HEK293 (cell line): ENCODE results near the gene POLD2.

ENCODE experiments used
- CTCF ChIA-PET: fragments of 350-600 bp; formaldehyde crosslinking; extraction: SDS; loops from one replicate; lab custom pipeline; 2021; ENCODE audit warnings: antibody characterized with exemption; lab: Yijun Ruan, JAX
- POLR2A ChIA-PET: fragments of 300-600 bp; formaldehyde crosslinking; extraction: SDS; loops from one replicate; lab custom pipeline; 2020; ENCODE audit warnings: antibody characterized with exemption, inconsistent platforms; lab: Yijun Ruan, JAX
- H3K27ac ChIP-seq: fragments of 200-500 bp; sonication (Bioruptor generic); 2 replicates; pipeline ENCODE4 v1.5.1; 2014; ENCODE audit warnings: low read depth, low read length, control low read depth, inconsistent platforms; ENCODE audit errors: extremely low read depth
- H3K36me3 ChIP-seq, 2 experiments: fragments of 200-500 bp in 1 of 2; sonication (Bioruptor generic) in 1 of 2; 1 replicate in 1 of 2; 2 replicates in 1 of 2; pipeline ENCODE4 v1.5.1; 2014 to 2017; ENCODE audit warnings: inconsistent platforms in 2 of 2, low read length in 2 of 2; ENCODE audit not compliant: control insufficient read depth in 2 of 2, insufficient read depth in 1 of 2
- H3K4me1 ChIP-seq: fragments of 200-500 bp; sonication (Bioruptor generic); 2 replicates; pipeline ENCODE4 v1.5.1; 2014; ENCODE audit warnings: mild to moderate bottlenecking, low read length, inconsistent platforms; ENCODE audit not compliant: control insufficient read depth, insufficient read depth
- H3K4me3 ChIP-seq: 2 replicates; pipeline ENCODE4 v1.5.1; 2011; ENCODE audit warnings: low read depth, mild to moderate bottlenecking, control low read depth, low read length, moderate library complexity
- H3K9me3 ChIP-seq: fragments of 200-500 bp; sonication (Bioruptor generic); 2 replicates; pipeline ENCODE4 v1.5.1; 2014; ENCODE audit warnings: low read depth, low read length, inconsistent platforms; ENCODE audit not compliant: control insufficient read depth, insufficient read depth
- ATF2 ChIP-seq: fragments of 450-650 bp; formaldehyde crosslinking; IDR thresholded peaks from 2 replicates; pipeline ENCODE4 v1.5.1; 2016; ENCODE audit warnings: missing biosample characterization, missing genetic modification characterization, low read depth
- GFI1B ChIP-seq: fragments of 450-650 bp; formaldehyde crosslinking; IDR thresholded peaks from 2 replicates; pipeline ENCODE4 v1.5.1; 2016; ENCODE audit warnings: missing biosample characterization, missing genetic modification characterization
- GLI4 ChIP-seq: fragments of 450-650 bp; formaldehyde crosslinking; IDR thresholded peaks from 2 replicates; pipeline ENCODE4 v1.5.1; 2016; ENCODE audit warnings: missing biosample characterization, missing genetic modification characterization
- GLIS2 ChIP-seq: fragments of 450-650 bp; formaldehyde crosslinking; IDR thresholded peaks from 2 replicates; pipeline ENCODE4 v1.5.1; 2016; ENCODE audit warnings: missing biosample characterization, missing genetic modification characterization
- HOXC10 ChIP-seq: sonication (generic); formaldehyde crosslinking; IDR thresholded peaks from 2 replicates; pipeline ENCODE4 v1.8.1; 2023; ENCODE audit warnings: mild to moderate bottlenecking, missing genetic modification reagents
- MZF1 ChIP-seq: fragments of 450-650 bp; formaldehyde crosslinking; IDR thresholded peaks from 2 replicates; pipeline ENCODE4 v1.5.1; 2017; ENCODE audit warnings: missing biosample characterization, missing genetic modification characterization, borderline replicate concordance
- PRDM1 ChIP-seq: fragments of 450-650 bp; formaldehyde crosslinking; IDR thresholded peaks from 2 replicates; pipeline ENCODE4; 2016; ENCODE audit warnings: missing biosample characterization, missing genetic modification characterization
- SP7 ChIP-seq: fragments of 450-650 bp; formaldehyde crosslinking; IDR thresholded peaks from 2 replicates; pipeline ENCODE4 v1.5.1; 2016; ENCODE audit warnings: missing biosample characterization, missing genetic modification characterization
- TSHZ1 ChIP-seq: fragments of 450-650 bp; formaldehyde crosslinking; IDR thresholded peaks from 2 replicates; pipeline ENCODE4 v1.5.1; 2016; ENCODE audit warnings: missing biosample characterization, missing genetic modification characterization, borderline replicate concordance
- ZEB2 ChIP-seq: fragments of 450-650 bp; formaldehyde crosslinking; IDR thresholded peaks from 2 replicates; pipeline ENCODE4 v1.5.1; 2016; ENCODE audit warnings: missing biosample characterization, missing genetic modification characterization
- ZNF121 ChIP-seq: fragments of 450-650 bp; formaldehyde crosslinking; IDR thresholded peaks from 2 replicates; pipeline ENCODE4 v1.5.1; 2016; ENCODE audit warnings: missing biosample characterization, missing genetic modification characterization
- ZNF138 ChIP-seq: fragments of 450-650 bp; formaldehyde crosslinking; IDR thresholded peaks from 2 replicates; pipeline ENCODE4 v1.5.1; 2016; ENCODE audit warnings: missing biosample characterization, missing genetic modification characterization, borderline replicate concordance
- ZNF223 ChIP-seq: fragments of 450-650 bp; formaldehyde crosslinking; IDR thresholded peaks from 2 replicates; pipeline ENCODE4 v1.5.1; 2016; ENCODE audit warnings: missing biosample characterization, missing genetic modification characterization
- ZNF24 ChIP-seq: fragments of 450-650 bp; formaldehyde crosslinking; IDR thresholded peaks from 2 replicates; pipeline ENCODE4 v1.5.1; 2016; ENCODE audit warnings: missing biosample characterization, missing genetic modification characterization
- ZNF26 ChIP-seq: fragments of 450-650 bp; formaldehyde crosslinking; IDR thresholded peaks from 2 replicates; pipeline ENCODE4 v1.5.1; 2016; ENCODE audit warnings: missing biosample characterization, missing genetic modification characterization
- ZNF274 ChIP-seq, 2 experiments: fragments of 200-500 bp in 1 of 2; fragments of 450-650 bp in 1 of 2; sonication (Bioruptor generic) in 1 of 2; formaldehyde crosslinking in 1 of 2; IDR thresholded peaks; 2 replicates each; pipeline versions ENCODE4 v1.5.1 to v1.6.1; 2014 to 2016; ENCODE audit warnings: borderline replicate concordance in 1 of 2, inconsistent platforms in 1 of 2, low read length in 1 of 2, missing biosample characterization in 1 of 2, missing genetic modification characterization in 1 of 2
- ZNF292 ChIP-seq: fragments of 450-650 bp; formaldehyde crosslinking; IDR thresholded peaks from 2 replicates; pipeline ENCODE4 v1.5.1; 2016; ENCODE audit warnings: low read depth, missing biosample characterization, missing genetic modification characterization, borderline replicate concordance
- ZNF654 ChIP-seq: fragments of 450-650 bp; formaldehyde crosslinking; IDR thresholded peaks from 2 replicates; pipeline ENCODE4 v1.5.1; 2016; ENCODE audit warnings: low read depth, missing biosample characterization, missing genetic modification characterization
- ZNF677 ChIP-seq: fragments of 450-650 bp; IDR thresholded peaks from 2 replicates; pipeline ENCODE4 v1.5.0; 2018; ENCODE audit warnings: missing biosample characterization, mild to moderate bottlenecking, missing genetic modification characterization, moderate library complexity
- ZNF776 ChIP-seq: fragments of 450-650 bp; formaldehyde crosslinking; IDR thresholded peaks from 2 replicates; pipeline ENCODE4 v1.5.0; 2017; ENCODE audit warnings: missing biosample characterization, missing genetic modification characterization, borderline replicate concordance
- ZNF792 ChIP-seq: fragments of 450-650 bp; formaldehyde crosslinking; IDR thresholded peaks from 2 replicates; pipeline ENCODE4 v1.5.1; 2016; ENCODE audit warnings: missing biosample characterization, missing genetic modification characterization
- TF ChIP-seq, protein P1 (sequence below): fragments of 450-650 bp; formaldehyde crosslinking; conservative IDR thresholded peaks from 2 replicates; pipeline ENCODE4 v1.5.1; 2016; ENCODE audit warnings: low read depth, missing biosample characterization, missing genetic modification characterization

Gene POLD2

GRCh38 chr7:44148166-44148565 is 24.8 kb upstream of the POLD2 start:
- POLR2A ChIA-PET: no interaction called here
- CTCF ChIA-PET: interaction anchor here (0.5 to 0.6 kb wide), 2 partner anchors 13 to 271 kb away, joined by 3 read pairs; no protein-coding TSS in a partner anchor
- H3K27ac ChIP-seq: no peak overlapping the region
- H3K36me3 ChIP-seq: no peaks in the 10 kb centered on the region
- no peaks in the 10 kb centered on the region for H3K4me1 ChIP-seq
- TF ChIP-seq, protein P1, sequence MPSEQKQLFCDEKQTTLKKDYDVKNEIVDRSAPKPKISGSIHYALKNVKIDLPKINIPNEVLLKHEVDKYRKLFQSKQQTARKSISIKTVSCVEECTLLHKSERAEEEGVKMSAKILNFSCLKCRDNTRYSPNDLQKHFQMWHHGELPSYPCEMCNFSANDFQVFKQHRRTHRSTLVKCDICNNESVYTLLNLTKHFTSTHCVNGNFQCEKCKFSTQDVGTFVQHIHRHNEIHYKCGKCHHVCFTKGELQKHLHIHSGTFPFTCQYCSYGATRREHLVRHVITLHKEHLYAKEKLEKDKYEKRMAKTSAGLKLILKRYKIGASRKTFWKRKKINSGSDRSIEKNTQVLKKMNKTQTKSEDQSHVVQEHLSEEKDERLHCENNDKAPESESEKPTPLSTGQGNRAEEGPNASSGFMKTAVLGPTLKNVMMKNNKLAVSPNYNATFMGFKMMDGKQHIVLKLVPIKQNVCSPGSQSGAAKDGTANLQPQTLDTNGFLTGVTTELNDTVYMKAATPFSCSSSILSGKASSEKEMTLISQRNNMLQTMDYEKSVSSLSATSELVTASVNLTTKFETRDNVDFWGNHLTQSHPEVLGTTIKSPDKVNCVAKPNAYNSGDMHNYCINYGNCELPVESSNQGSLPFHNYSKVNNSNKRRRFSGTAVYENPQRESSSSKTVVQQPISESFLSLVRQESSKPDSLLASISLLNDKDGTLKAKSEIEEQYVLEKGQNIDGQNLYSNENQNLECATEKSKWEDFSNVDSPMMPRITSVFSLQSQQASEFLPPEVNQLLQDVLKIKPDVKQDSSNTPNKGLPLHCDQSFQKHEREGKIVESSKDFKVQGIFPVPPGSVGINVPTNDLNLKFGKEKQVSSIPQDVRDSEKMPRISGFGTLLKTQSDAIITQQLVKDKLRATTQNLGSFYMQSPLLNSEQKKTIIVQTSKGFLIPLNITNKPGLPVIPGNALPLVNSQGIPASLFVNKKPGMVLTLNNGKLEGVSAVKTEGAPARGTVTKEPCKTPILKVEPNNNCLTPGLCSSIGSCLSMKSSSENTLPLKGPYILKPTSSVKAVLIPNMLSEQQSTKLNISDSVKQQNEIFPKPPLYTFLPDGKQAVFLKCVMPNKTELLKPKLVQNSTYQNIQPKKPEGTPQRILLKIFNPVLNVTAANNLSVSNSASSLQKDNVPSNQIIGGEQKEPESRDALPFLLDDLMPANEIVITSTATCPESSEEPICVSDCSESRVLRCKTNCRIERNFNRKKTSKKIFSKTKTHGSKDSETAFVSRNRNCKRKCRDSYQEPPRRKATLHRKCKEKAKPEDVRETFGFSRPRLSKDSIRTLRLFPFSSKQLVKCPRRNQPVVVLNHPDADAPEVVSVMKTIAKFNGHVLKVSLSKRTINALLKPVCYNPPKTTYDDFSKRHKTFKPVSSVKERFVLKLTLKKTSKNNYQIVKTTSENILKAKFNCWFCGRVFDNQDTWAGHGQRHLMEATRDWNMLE: no peak
- TF ChIP-seq ZNF776 (tag by site-specific recombination) (no peak), ZNF274 (IDR thresholded peaks at IDR 0.05; ENCODE audit: low read length) (no peak), ZNF274 (tag by site-specific recombination; IDR thresholded peaks at IDR 0.05; ENCODE audit: borderline replicate concordance) (no peak), TSHZ1 (tag by site-specific recombination) (no peak), ZEB2 (tag by site-specific recombination) (no peak), HOXC10 (CRISPR knock-in tag) (no peak), ZNF292 (tag by site-specific recombination) (no peak), ZNF121 (tag by site-specific recombination) (no peak), ZNF677 (tag by site-specific recombination) (no peak), ZNF24 (tag by site-specific recombination) (no peak), ZNF654 (no peak), SP7 (tag by site-specific recombination) (no peak)
- no peak overlapping the region for H3K4me3 ChIP-seq
- H3K9me3 ChIP-seq: no peaks in the 10 kb centered on the region

- CTCF ChIA-PET: interaction anchor here (0.5 to 1.0 kb wide), 6 partner anchors 10 to 450 kb away, joined by 3 to 4 read pairs (median 3); no protein-coding TSS in a partner anchor
- H3K27ac ChIP-seq: no peak overlapping the region
- no peaks in the 10 kb centered on the region for H3K9me3 ChIP-seq
- H3K36me3 ChIP-seq: no peaks in the 10 kb centered on the region
- no peak for TF ChIP-seq PRDM1
- TF ChIP-seq ATF2 (tag by site-specific recombination): no peak
- TF ChIP-seq ZNF26: no peak
- no peak for TF ChIP-seq ZNF792 (tag by site-specific recombination)
- TF ChIP-seq GLI4 (tag by site-specific recombination): no peak
- TF ChIP-seq GLIS2 (tag by site-specific recombination): no peak
- no peak for TF ChIP-seq GFI1B (tag by site-specific recombination)
- TF ChIP-seq ZNF223 (tag by site-specific recombination): no peak
- TF ChIP-seq ZNF138 (tag by site-specific recombination): no peak
- TF ChIP-seq MZF1 (tag by site-specific recombination): no peak
- POLR2A ChIA-PET: no interaction called here
- no peaks in the 10 kb centered on the region for H3K4me1 ChIP-seq
- H3K4me3 ChIP-seq: no peak overlapping the region
These were observed 24.0 kb upstream of the POLD2 start for GRCh38 chr7:44147026-44147991.
